Measurements from ENCODE around the gene EWSR1. TPM values are rescaled to one million over a fixed set of nuclear protein-coding genes. Genes with fewer than 3 reads are reported as not detected.

The EWSR1 gene
- total RNA-seq, 1 donor from 2014 or later, result 281 TPM

GRCh38 chr22:29327089-29327764, 59.2 kb downstream of the EWSR1 start:
- no peak overlapping the region for H3K27ac Mint-ChIP-seq
- Histone ChIP-seq H3K36me3 (no peaks in the 10 kb centered on the region), H2AFZ (replicated peaks) (no peak overlapping the region), H4K20me1 (ENCODE audit: low read depth) (no peaks in the 10 kb centered on the region), H3F3A (ENCODE audit: low read depth) (peaks cover 3% of the 10 kb centered on the region), H3K4me1 (no peaks in the 10 kb centered on the region), H3K4me2 (no peak overlapping the region), H3K79me2 (ENCODE audit: low read depth) (no peaks in the 10 kb centered on the region), H3K9me3 (ENCODE audit: low read depth) (no peaks in the 10 kb centered on the region), H3K4me3 (no peak overlapping the region), H3K9ac (no peak overlapping the region), H3K27ac (no peak overlapping the region), H3K27me3 (no peaks in the 10 kb centered on the region)
- no peak for DNase-seq (ENCODE audit: low spot score)
- no peak overlapping the region for H3K4me3 Mint-ChIP-seq
- H3K27me3 Mint-ChIP-seq (ENCODE audit: insufficient read depth, low read depth), result no peaks in the 10 kb centered on the region
- H3K36me3 Mint-ChIP-seq, result peaks cover 6% of the 10 kb centered on the region
- TF ChIP-seq EZH2 (IDR thresholded peaks at IDR 0.05) (no peak), EZH2phosphoT487 (IDR thresholded peaks at IDR 0.05) (no peak), CTCF (IDR thresholded peaks at IDR 0.05) (no peak)
- no peaks in the 10 kb centered on the region for H3K9me3 Mint-ChIP-seq
- H3K4me1 Mint-ChIP-seq, result peaks cover 2% of the 10 kb centered on the region

- DNase-seq (ENCODE audit: low spot score), result no peak
- H3K27ac Mint-ChIP-seq, result no peak overlapping the region
- no peaks in the 10 kb centered on the region for H3K27me3 Mint-ChIP-seq (ENCODE audit: insufficient read depth, low read depth)
Measured at GRCh38 chr22:29328055-29328454, 60.0 kb downstream of the EWSR1 start.

GRCh38 chr22:29328566-29329500, 60.8 kb downstream of the EWSR1 start:
- Histone ChIP-seq H3K4me1 (no peaks in the 10 kb centered on the region), H3K4me2 (no peak overlapping the region), H3K27ac (no peak overlapping the region), H3F3A (ENCODE audit: low read depth) (peaks cover 1% of the 10 kb centered on the region), H4K20me1 (ENCODE audit: low read depth) (no peaks in the 10 kb centered on the region), H2AFZ (replicated peaks) (no peak overlapping the region), H3K27me3 (no peaks in the 10 kb centered on the region), H3K9ac (no peak overlapping the region), H3K79me2 (ENCODE audit: low read depth) (no peaks in the 10 kb centered on the region), H3K9me3 (ENCODE audit: low read depth) (no peaks in the 10 kb centered on the region), H3K36me3 (no peaks in the 10 kb centered on the region), H3K4me3 (no peak overlapping the region)
- Mint-ChIP-seq H3K27me3 (ENCODE audit: insufficient read depth, low read depth) (no peaks in the 10 kb centered on the region), H3K27ac (no peak overlapping the region), H3K4me1 (peaks cover 2% of the 10 kb centered on the region), H3K4me3 (no peak overlapping the region), H3K36me3 (peaks cover 8% of the 10 kb centered on the region), H3K9me3 (no peaks in the 10 kb centered on the region)
- TF ChIP-seq EZH2phosphoT487 (IDR thresholded peaks at IDR 0.05) (no peak), EZH2 (IDR thresholded peaks at IDR 0.05) (no peak), CTCF (IDR thresholded peaks at IDR 0.05) (no peak)
- DNase-seq (ENCODE audit: low spot score), result no peak

More at GRCh38 chr22:29328055-29328454, 60.0 kb downstream of the EWSR1 start:
- Histone ChIP-seq H3K9ac (no peak overlapping the region), H3F3A (ENCODE audit: low read depth) (peaks cover 3% of the 10 kb centered on the region), H2AFZ (replicated peaks) (no peak overlapping the region), H3K79me2 (ENCODE audit: low read depth) (no peaks in the 10 kb centered on the region), H3K36me3 (no peaks in the 10 kb centered on the region), H3K27ac (no peak overlapping the region), H3K9me3 (ENCODE audit: low read depth) (no peaks in the 10 kb centered on the region), H4K20me1 (ENCODE audit: low read depth) (no peaks in the 10 kb centered on the region), H3K4me3 (no peak overlapping the region), H3K4me1 (no peaks in the 10 kb centered on the region), H3K27me3 (no peaks in the 10 kb centered on the region), H3K4me2 (no peak overlapping the region)
- no peak for TF ChIP-seq CTCF (IDR thresholded peaks at IDR 0.05)
- no peak for TF ChIP-seq EZH2 (IDR thresholded peaks at IDR 0.05)
- TF ChIP-seq EZH2phosphoT487 (IDR thresholded peaks at IDR 0.05), result no peak
- H3K4me1 Mint-ChIP-seq, result peaks cover 2% of the 10 kb centered on the region
- H3K9me3 Mint-ChIP-seq, result no peaks in the 10 kb centered on the region
- H3K36me3 Mint-ChIP-seq, result peaks cover 5% of the 10 kb centered on the region
- no peak overlapping the region for H3K4me3 Mint-ChIP-seq
